ENCODE measurements around the gene USP32.

Gene USP32

DNA sequence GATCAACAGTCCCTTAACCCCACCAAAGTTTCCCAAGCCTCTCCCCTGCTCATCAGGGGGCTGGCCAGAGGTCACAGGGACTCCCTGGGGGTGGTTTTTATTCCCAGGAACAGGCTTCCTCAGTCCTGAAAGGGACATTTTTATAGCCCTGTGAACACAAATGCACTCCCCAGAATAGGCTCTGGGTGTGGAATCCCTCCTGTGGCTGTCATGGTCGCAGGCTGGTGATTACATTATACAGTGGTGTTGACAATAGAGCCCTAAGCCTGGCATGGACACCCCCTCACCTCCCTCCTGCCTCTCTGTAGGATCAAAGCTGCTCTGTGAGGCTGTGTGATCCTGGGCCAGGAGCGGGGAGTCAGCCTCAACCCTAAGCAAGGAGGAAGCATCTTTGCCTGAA lies 243.6 kb downstream of the USP32 start:
- DNase-seq = no peak

DNA sequence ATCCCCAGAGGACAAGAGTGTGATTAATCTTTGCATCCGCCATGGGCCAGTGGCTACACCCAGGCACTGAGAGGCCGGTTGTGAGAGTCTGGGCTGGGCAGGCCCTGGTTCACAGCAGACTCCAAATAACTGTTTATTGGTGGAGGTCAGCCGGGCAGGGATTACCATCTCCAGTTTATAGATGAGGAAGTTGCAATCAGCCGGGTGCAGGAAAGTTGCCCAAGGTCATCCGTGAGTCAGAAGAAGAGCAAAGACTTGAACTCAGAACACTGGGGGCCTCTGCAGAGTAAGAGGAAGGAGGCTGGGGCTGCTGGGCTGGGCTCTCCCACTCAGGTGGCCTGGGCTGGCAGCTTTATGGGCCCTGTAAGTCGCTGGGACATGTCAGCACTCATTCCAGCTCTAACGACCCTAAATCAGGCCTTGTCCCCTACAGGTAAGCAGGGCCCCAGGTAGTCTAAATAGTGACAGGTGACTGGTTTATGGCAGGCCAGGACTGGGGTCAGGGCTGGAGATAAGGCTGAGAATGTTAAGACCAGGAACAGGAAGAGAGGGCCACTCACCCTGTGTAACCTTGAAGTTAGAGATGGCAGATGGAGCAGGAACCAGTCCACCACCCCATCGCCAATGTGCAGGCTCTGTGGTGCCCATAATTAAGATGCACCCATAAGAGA lies 244.2 kb downstream of the USP32 start:
- no peak for DNase-seq

- DNase-seq = no peak
These were observed 245.7 kb downstream of the USP32 start for GRCh38 chr17:60146206-60146605.

DNA sequence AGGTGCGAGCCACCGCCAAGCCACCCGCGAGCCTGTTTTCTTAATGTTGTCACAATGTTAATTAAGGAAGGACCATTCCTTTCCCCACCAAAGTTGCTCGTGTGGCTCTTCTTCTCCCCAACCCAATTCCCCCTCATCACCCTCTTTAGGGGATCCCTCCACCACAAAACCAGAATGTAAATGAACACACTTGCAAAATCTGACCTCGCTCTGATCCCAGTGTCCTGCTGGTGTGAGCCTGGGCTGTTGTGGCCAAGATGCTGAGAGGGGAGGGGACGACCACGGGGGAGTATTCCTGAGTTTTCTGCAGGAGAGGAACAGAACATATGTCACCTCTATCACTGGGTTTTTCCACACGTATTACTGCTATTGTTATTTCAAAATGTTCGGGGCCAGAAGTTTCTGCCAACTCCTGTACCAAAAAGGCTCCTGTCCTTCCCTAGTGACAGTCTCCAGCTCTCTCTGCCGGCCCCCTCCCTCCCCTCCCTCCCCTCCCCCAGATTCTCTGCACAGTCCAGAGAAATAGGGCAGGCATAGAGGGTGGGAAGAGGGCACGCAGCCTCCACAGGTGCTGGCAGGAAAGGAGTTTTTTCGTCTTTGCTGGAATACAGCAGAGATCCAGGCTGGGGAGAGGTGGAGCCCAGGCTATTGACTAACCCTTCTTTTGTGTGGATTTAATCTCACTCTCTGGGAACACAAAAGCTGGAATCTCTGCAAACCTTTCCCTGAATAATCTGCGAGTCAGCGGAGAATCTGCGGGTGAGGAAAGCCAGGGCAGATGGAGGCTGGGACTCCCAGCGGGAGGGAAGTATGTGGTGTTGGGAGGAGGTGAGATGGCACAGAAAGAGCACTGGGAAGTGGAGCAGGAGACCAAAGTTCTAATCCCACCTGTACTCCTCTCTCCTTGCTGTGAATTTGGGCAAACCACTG lies 246.7 kb downstream of the USP32 start:
- DNase-seq = no peak

DNA sequence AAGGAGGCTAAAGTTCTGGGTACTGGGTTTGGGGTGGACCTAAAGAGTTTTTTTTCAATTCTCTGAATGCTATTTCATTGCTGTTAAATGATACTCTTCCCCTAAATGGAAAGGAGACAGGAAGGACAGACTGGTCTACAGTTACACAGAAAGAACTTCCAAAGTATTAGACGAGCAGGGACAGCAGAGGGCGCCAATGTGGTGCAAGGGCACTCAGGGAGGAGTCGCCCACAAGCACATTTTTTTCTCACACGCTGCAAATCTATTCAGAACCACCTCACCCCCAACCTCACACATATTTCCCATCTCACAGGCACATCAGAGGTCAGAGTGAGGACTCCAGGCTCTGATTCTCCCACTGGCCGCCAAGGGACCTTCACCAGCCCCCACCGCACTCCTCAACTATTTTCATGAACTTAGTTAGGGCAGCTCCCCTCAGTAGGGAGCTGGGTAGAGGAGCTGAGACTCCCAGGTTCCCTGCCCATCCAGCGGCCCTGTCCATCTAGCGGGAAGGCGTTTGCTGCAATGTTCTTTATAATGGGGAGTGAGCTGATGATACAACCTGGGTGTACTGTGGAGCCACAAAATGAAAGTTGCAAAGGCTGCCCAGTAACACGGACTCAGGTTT lies 248.9 kb downstream of the USP32 start:
- peak; percentile 24 to 76 (median 55) for DNase-seq

DNA sequence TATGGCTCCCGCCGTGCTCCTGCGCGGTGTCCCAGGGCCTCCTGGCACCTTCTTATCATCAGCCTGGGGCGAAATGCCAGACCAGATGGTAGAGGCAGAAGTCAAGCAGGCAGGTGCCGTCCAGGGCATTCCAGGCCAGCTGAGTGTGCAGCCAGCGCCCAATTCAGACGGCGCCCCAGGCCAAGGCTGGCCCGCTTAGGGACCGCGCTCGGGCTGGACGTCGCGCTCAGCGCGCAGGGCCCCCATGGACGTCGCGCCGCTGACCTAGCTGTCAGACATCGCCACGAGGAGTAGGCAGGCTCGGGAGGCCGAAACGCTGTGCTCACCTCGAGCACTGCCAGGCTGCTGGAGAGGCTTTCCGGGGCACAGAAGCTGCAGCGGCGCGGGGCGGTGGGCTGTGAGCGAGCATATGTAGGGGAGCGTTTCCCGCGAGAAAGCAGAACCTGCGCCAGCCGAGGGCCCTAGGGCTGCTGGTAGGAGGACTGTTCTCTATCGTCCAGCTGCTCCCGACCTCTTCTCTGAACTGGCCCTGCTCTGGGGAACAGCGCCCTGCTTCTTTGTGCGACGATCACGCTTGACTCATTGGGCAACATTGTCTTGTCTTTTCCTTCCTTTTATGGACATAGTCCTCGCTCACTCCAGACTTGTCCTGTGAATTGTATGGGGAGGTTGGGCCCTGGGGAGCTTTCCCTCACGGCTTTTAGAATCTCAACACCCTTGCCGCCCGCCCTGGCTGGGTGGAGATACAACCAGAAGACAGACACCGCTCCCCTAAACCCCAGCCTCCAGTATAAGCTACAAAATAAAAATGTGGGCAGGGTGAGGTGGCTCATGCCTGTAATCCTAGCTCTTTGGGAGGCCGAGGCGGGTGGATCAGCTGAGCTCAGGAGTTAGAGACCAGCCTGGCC lies 250.6 kb downstream of the USP32 start:
- DNase-seq = no peak

DNA sequence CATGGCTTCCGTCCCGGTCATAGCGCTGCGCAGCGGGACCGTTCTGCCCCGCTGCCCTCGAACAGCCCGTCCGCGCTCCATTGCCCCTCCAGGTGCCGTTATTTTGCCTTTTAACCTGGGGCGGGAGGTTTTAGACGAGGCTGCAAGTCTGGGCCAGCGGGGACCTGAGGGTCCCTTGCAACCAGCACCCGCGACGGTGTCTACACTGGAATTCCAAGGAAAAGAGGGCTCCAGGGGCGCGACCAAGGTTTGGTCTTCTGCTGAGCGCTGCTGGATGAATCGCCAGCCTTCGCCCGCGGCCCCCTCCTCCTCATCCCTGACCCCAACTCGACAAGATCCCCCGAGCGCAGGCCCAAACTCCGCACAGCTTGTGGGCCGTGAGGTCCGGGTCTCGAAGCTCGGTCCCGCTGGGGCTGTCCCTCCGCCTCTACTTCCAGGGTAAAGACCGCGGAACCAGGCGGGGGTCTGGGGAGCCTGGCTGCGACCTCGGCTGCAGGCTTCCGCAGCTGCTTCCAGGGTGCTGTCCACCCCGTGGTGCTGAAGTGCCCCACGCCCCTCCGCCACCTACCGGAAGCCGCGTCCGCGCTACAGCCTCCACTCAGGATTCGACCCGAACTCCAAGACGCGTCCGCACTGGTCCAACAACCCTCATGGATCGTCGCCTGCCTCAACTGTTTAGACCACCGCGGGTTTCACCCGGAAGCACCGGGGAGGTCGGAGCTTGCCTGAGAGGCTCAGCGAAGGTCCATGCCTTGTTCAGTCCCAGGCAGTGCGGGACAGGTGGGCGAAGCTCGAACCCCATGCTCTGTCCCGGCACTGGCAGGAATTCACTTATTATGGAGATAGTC lies 252.3 kb downstream of the USP32 start:
- DNase-seq = peak; percentile 42 to 59 (median 49)

- DNase-seq = no peak
These were observed 253.0 kb downstream of the USP32 start for GRCh38 chr17:60138769-60139437.

- no peak for DNase-seq
These were observed 254.2 kb downstream of the USP32 start for GRCh38 chr17:60137731-60138130.

GRCh38 chr17:60135951-60136666 lies 255.8 kb downstream of the USP32 start:
- no peak for DNase-seq

DNA sequence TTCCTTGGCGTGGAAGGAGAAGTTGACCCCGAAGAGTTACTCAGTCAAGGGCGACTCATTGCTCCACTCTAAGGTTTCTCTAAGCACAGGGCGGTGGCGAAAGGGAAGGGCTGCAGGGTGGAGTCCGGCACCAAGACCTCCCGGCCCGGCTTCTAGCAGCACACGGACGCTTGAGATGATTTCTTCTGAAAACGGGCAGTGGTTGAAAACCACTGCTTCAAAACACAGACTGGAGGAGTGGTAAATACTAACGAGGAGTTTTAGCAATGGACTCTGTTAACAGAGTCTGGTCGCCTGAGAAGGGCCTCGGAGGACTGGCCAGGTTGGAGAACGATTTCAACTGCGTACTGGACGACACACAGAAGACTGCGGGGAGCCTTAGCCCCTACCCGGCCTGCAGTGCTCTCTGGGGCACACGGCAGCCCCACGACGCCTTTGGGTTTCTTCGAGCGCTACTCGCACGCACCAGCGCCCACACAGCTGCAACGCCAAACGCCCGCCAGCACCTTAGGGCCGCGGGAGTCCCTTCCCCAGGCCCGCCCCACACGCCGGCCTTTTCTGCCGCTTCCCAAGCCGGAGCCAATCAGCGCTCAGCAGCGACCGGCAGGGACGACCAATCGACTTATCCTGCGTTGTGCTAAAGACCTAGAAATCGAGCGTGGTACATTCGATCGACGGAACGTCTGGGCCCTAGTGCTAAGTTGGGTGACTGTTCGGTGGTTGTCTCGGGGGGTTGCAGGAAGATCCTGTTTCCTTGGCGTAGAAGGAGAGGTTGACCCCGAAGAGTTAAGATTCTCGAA lies 256.6 kb downstream of the USP32 start:
- peak; percentile 50 to 91 (median 68) for DNase-seq

- peak in 3 of 5 experiments; percentile 20 to 71 (median 36) for DNase-seq
These were observed 257.4 kb downstream of the USP32 start for GRCh38 chr17:60134396-60135150.

GRCh38 chr17:60130466-60130865 lies 261.5 kb downstream of the USP32 start:
- DNase-seq = no peak

GRCh38 chr17:60129164-60129563 lies 262.8 kb downstream of the USP32 start:
- no peak for DNase-seq
